Mesothelial cell of epicardium (in vitro differentiated cells): ENCODE results near the gene CDCP1. TPM values are rescaled to one million over a fixed set of nuclear protein-coding genes. Genes with fewer than 3 reads are reported as not detected.

Experiments used
- DNase-seq, 2 experiments: peaks; one replicate each; pipeline ENCODE4 v3.0.0; 2021; ENCODE audit warnings: low spot score in 2 of 2; ENCODE audit not compliant: unreplicated experiment in 2 of 2
- H3K27ac Mint-ChIP-seq: 2 replicates; pipeline ENCODE4 v1.8.0; 2021; ENCODE audit warnings: mixed read lengths
- H3K27me3 Mint-ChIP-seq: 2 replicates; pipeline ENCODE4 v1.8.0; 2021; ENCODE audit warnings: low read depth, mixed read lengths
- H3K36me3 Mint-ChIP-seq: 2 replicates; pipeline ENCODE4 v1.8.0; 2021; ENCODE audit warnings: mixed read lengths
- H3K4me1 Mint-ChIP-seq: 2 replicates; pipeline ENCODE4 v1.8.0; 2021; ENCODE audit warnings: mixed read lengths
- H3K4me3 Mint-ChIP-seq: 2 replicates; pipeline ENCODE4 v1.8.0; 2021; ENCODE audit warnings: mild to moderate bottlenecking, moderate library complexity, mixed read lengths
- H3K9me3 Mint-ChIP-seq: 2 replicates; pipeline ENCODE4 v1.8.0; 2021; ENCODE audit warnings: mixed read lengths
- total RNA-seq: library from RNA; stranded (reverse); gene quantifications from 3 replicates; pipeline ENCODE4 v1.2.1, GENCODE V29; 2021
- TF ChIP-seq, protein P1 (sequence below): fragments of 200-600 bp; sonication (generic); IDR thresholded peaks from one replicate; pipeline ENCODE4 v1.5.0; 2021; ENCODE audit warnings: antibody characterized with exemption; ENCODE audit not compliant: unreplicated experiment

The CDCP1 gene
- total RNA-seq, 1 donor from 2014 or later, result 1.3 TPM

- TF ChIP-seq, protein P1, sequence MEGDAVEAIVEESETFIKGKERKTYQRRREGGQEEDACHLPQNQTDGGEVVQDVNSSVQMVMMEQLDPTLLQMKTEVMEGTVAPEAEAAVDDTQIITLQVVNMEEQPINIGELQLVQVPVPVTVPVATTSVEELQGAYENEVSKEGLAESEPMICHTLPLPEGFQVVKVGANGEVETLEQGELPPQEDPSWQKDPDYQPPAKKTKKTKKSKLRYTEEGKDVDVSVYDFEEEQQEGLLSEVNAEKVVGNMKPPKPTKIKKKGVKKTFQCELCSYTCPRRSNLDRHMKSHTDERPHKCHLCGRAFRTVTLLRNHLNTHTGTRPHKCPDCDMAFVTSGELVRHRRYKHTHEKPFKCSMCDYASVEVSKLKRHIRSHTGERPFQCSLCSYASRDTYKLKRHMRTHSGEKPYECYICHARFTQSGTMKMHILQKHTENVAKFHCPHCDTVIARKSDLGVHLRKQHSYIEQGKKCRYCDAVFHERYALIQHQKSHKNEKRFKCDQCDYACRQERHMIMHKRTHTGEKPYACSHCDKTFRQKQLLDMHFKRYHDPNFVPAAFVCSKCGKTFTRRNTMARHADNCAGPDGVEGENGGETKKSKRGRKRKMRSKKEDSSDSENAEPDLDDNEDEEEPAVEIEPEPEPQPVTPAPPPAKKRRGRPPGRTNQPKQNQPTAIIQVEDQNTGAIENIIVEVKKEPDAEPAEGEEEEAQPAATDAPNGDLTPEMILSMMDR, result no peak
- Mint-ChIP-seq H3K9me3 (no peaks in the 10 kb centered on the region), H3K36me3 (no peaks in the 10 kb centered on the region), H3K27ac (peak overlapping the region; percentile 18), H3K4me1 (peaks cover 41% of the 10 kb centered on the region), H3K4me3 (no peak overlapping the region), H3K27me3 (no peaks in the 10 kb centered on the region)
- no peak for DNase-seq
These were observed 41.5 kb upstream of the CDCP1 start for GRCh38 chr3:45187694-45188141.

DNA sequence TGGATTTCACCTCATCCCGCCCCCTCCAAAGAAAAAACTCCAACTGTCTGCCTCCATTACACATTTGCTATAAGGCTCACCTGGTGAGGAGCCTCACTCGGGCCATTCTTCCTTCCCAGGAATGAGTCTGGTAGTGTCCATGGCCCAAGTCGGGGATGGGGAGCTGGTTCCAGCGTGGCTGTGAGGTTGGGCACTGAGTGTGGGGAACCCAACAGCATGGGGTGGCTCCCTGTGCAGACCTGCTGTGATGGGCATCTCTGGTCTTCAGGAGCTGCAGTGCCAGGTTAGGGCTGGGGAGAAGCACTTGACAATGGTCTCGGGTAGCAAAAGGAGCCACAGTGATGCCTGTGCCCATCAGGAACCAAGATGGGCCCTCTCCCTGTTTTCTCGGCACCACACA lies 40.7 kb upstream of the CDCP1 start:
- no peaks in the 10 kb centered on the region for H3K9me3 Mint-ChIP-seq
- TF ChIP-seq, protein P1, result no peak
- H3K27me3 Mint-ChIP-seq, result no peaks in the 10 kb centered on the region
- no peaks in the 10 kb centered on the region for H3K36me3 Mint-ChIP-seq
- H3K4me1 Mint-ChIP-seq, result peaks cover 48% of the 10 kb centered on the region
- H3K27ac Mint-ChIP-seq, result no peak overlapping the region
- no peak overlapping the region for H3K4me3 Mint-ChIP-seq
- no peak for DNase-seq

- no peak overlapping the region for H3K27ac Mint-ChIP-seq
These were observed 39.3 kb upstream of the CDCP1 start for GRCh38 chr3:45185461-45185860.

GRCh38 chr3:45185052-45185451 lies 38.9 kb upstream of the CDCP1 start:
- Mint-ChIP-seq H3K4me3 (no peak overlapping the region), H3K9me3 (no peaks in the 10 kb centered on the region), H3K4me1 (peaks cover 55% of the 10 kb centered on the region), H3K27me3 (no peaks in the 10 kb centered on the region), H3K36me3 (no peaks in the 10 kb centered on the region), H3K27ac (no peak overlapping the region)
- no peak for DNase-seq
- TF ChIP-seq, protein P1, result no peak

More at GRCh38 chr3:45185461-45185860, 39.3 kb upstream of the CDCP1 start:
- H3K36me3 Mint-ChIP-seq, result no peaks in the 10 kb centered on the region
- no peak overlapping the region for H3K4me3 Mint-ChIP-seq
- TF ChIP-seq, protein P1, result no peak
- H3K27me3 Mint-ChIP-seq, result no peaks in the 10 kb centered on the region
- H3K4me1 Mint-ChIP-seq, result peaks cover 55% of the 10 kb centered on the region
- no peaks in the 10 kb centered on the region for H3K9me3 Mint-ChIP-seq
- no peak for DNase-seq

- peaks cover 46% of the 10 kb centered on the region for H3K4me1 Mint-ChIP-seq
- TF ChIP-seq, protein P1, result no peak
- no peaks in the 10 kb centered on the region for H3K27me3 Mint-ChIP-seq
- H3K36me3 Mint-ChIP-seq, result no peaks in the 10 kb centered on the region
- DNase-seq, result no peak
- no peaks in the 10 kb centered on the region for H3K9me3 Mint-ChIP-seq
- H3K4me3 Mint-ChIP-seq, result no peak overlapping the region
- H3K27ac Mint-ChIP-seq, result no peak overlapping the region
These were observed 37.7 kb upstream of the CDCP1 start for GRCh38 chr3:45183872-45184262.
